ENCODE results near the gene PLCG2. TPM values are rescaled to one million over a fixed set of nuclear protein-coding genes. Genes with fewer than 3 reads are reported as not detected.

The PLCG2 gene
- total and polyA plus RNA-seq, 2 of the 8 experiments (the other 6 are each of a cell fraction or from before 2014, with no cell fraction given), result 6.1 to 6.9 TPM

- Histone ChIP-seq H2AK5ac (ENCODE audit: low read depth, low read length) (no peak overlapping the region), H3K4me2 (ENCODE audit: insufficient read depth in 1 of 2, low read depth in 2 of 2, low read length in 2 of 2) (no peak overlapping the region), H3K56ac (replicated peaks; ENCODE audit: insufficient read length, low read depth, low read length) (no peak overlapping the region), H3K36me3 (ENCODE audit: control insufficient read depth in 2 of 4, insufficient read depth in 4 of 4, low read length in 3 of 4) (no peaks in the 10 kb centered on the region), H3K23ac (ENCODE audit: insufficient read length) (no peak overlapping the region), H3K9ac (replicated peaks in 1 of 4; ENCODE audit: extremely low read depth in 1 of 4, low read depth in 3 of 4, low read length in 3 of 4) (no peak overlapping the region), H2AFZ (ENCODE audit: low read length) (no peak overlapping the region), H4K91ac (replicated peaks; ENCODE audit: insufficient read length, low read length) (no peak overlapping the region), H3K4ac (replicated peaks; ENCODE audit: insufficient read length, low read depth, low read length) (no peak overlapping the region), H3K18ac (ENCODE audit: extremely low read depth, low read length) (no peak overlapping the region), H3K23me2 (ENCODE audit: low read depth, low read length) (no peaks in the 10 kb centered on the region), H3K79me2 (ENCODE audit: control insufficient read depth in 1 of 2, insufficient read depth in 2 of 2, low read length in 2 of 2) (no peaks in the 10 kb centered on the region), H2BK12ac (ENCODE audit: low read depth, low read length) (no peak overlapping the region), H4K5ac (ENCODE audit: insufficient read length, low read depth, low read length) (no peak overlapping the region), H3K14ac (ENCODE audit: insufficient read length) (no peak overlapping the region), H3K27ac (ENCODE audit: low read depth, low read length) (no peak overlapping the region), H4K20me1 (replicated peaks in 1 of 2; ENCODE audit: control insufficient read depth in 1 of 2, insufficient read depth in 2 of 2, low read length in 2 of 2) (no peaks in the 10 kb centered on the region), H3K27me3 (replicated peaks in 1 of 4; ENCODE audit: control insufficient read depth in 3 of 4, extremely low read depth in 1 of 4, insufficient read depth in 3 of 4, low read length in 3 of 4) (no peaks in the 10 kb centered on the region), H2BK5ac (ENCODE audit: low read depth, low read length) (no peak overlapping the region), H3K79me1 (ENCODE audit: low read depth, low read length) (no peaks in the 10 kb centered on the region), H4K8ac (ENCODE audit: extremely low read depth, insufficient read depth, low read length) (no peak overlapping the region), H3K4me1 (replicated peaks in 1 of 4; ENCODE audit: control insufficient read depth in 3 of 4, insufficient read depth in 4 of 4, low read length in 3 of 4) (peaks cover 0 to 5% (median 2%) of the 10 kb centered on the region in 4 experiments; a peak in 2 of 7 replicates), H3K9me3 (ENCODE audit: insufficient read depth in 2 of 2, low read depth in 1 of 2, low read length in 1 of 2) (no peaks in the 10 kb centered on the region), H2BK120ac (replicated peaks; ENCODE audit: low read depth, low read length) (no peak overlapping the region), H3K4me3 (ENCODE audit: extremely low read depth in 1 of 4, insufficient read depth in 2 of 4, low read depth in 3 of 4, low read length in 4 of 4) (no peak overlapping the region), H2BK15ac (ENCODE audit: low read length) (no peak overlapping the region), H2BK20ac (ENCODE audit: low read length) (no peak overlapping the region)
- FAIRE-seq, result no peak
- 85% methylated on average over 6 of the region's 6 CpGs; no CpG with 5 or more reads in 1 of the 2 experiments for WGBS, 2 experiments (ENCODE audit: extremely low coverage in 1 of 2, insufficient coverage in 1 of 2, insufficient read length in 1 of 2, insufficient replicate concordance in 2 of 2, low coverage in 1 of 2, low lambda C conversion rate in 2 of 2, missing lambda C conversion rate in 1 of 2)
- ChIA-PET CTCF (ENCODE audit: partially characterized antibody) (interaction anchor here (0.8 to 1.7 kb wide), 5 partner anchors 10 to 79 kb away, joined by 3 to 5 read pairs (median 3); no protein-coding TSS in a partner anchor), POLR2A (ENCODE audit: partially characterized antibody) (interaction anchor here (1.5 kb wide), 1 partner anchor 21 kb away, joined by 3 read pairs; no protein-coding TSS in a partner anchor)
- DNase-seq (ENCODE audit: low read depth in 1 of 2, low spot score in 2 of 2), result no peak
- no peak for TF ChIP-seq TAF1 (IDR thresholded peaks at IDR 0.05; ENCODE audit: low read depth, low read length)
- no peak for TF ChIP-seq SRF (IDR thresholded peaks at IDR 0.05; ENCODE audit: low read depth, low read length)
- TF ChIP-seq ASH2L (IDR thresholded peaks at IDR 0.05; ENCODE audit: low read length), result no peak
- TF ChIP-seq CEBPB (IDR thresholded peaks at IDR 0.05; ENCODE audit: low read depth, low read length), result no peak
- TF ChIP-seq USF2 (IDR thresholded peaks at IDR 0.05; ENCODE audit: low read length), result no peak
- TF ChIP-seq JUN (IDR thresholded peaks at IDR 0.05; ENCODE audit: low read depth, low read length), result no peak
- TF ChIP-seq E2F6 (IDR thresholded peaks at IDR 0.05), result no peak
- TF ChIP-seq SAP30 (IDR thresholded peaks at IDR 0.05; ENCODE audit: insufficient read depth, insufficient replicate concordance, low read length), result no peak
- no peak for TF ChIP-seq SP4 (IDR thresholded peaks at IDR 0.05; ENCODE audit: low read length)
- no peak for TF ChIP-seq SUZ12 (IDR thresholded peaks at IDR 0.05; ENCODE audit: low read length)
- no peak for TF ChIP-seq KDM1A (IDR thresholded peaks at IDR 0.05; ENCODE audit: borderline replicate concordance, low read length)
- TF ChIP-seq HDAC6 (IDR thresholded peaks at IDR 0.05; ENCODE audit: low read depth, low read length), result no peak
- no peak for TF ChIP-seq BCL11A (IDR thresholded peaks at IDR 0.05; ENCODE audit: low read depth in 2 of 2, low read length in 2 of 2)
Observed at GRCh38 chr16:81797443-81797842, 18.4 kb downstream of the PLCG2 start.
